ENCODE data around the gene SYNGAP1. TPM values are rescaled to one million over a fixed set of nuclear protein-coding genes. Genes with fewer than 3 reads are reported as not detected.

Gene SYNGAP1
- total and polyA plus RNA-seq, 9 of the 15 experiments (the other 6 are each of a cell fraction or from before 2014, with no cell fraction given): 0.01 to 22.8 (median 3.2) TPM

DNA sequence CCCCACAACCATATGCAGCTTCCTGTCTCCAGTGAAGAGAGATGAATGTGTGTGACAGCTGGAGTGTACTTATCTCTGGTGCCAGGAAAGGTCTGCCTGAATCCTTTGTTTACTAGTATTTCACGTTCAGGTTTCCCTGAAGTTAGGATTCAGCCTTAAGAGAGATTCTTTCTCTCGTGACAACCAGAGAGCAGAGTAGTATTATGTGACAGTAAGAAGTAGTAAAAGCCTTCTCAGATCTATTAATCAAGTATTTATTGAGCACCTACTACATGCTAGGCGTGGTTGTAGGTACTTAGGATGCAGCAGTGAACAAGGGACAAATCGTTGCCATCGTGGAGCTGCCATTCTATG is 27.3 kb upstream of the SYNGAP1 start (continued):
- TF ChIP-seq, protein P1, sequence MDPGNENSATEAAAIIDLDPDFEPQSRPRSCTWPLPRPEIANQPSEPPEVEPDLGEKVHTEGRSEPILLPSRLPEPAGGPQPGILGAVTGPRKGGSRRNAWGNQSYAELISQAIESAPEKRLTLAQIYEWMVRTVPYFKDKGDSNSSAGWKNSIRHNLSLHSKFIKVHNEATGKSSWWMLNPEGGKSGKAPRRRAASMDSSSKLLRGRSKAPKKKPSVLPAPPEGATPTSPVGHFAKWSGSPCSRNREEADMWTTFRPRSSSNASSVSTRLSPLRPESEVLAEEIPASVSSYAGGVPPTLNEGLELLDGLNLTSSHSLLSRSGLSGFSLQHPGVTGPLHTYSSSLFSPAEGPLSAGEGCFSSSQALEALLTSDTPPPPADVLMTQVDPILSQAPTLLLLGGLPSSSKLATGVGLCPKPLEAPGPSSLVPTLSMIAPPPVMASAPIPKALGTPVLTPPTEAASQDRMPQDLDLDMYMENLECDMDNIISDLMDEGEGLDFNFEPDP (CRISPR knock-in tag; IDR thresholded peaks at IDR 0.05): no peak
- TF ChIP-seq LEF1 (IDR thresholded peaks at IDR 0.05) (0 out of 2 replicates have a peak, but pooled peaks have one; percentile 33), RBM39 (optimal IDR thresholded peaks at IDR 0.05; ENCODE audit: low read depth, low read length) (no peak), FOXK2 (conservative IDR thresholded peaks at IDR 0.05 in 1 of 2, IDR thresholded peaks at IDR 0.05 in 1 of 2; ENCODE audit: low read depth in 2 of 2) (peak; percentile 78 to 85; a peak in 3 of 4 replicates), RFX5 (IDR thresholded peaks at IDR 0.05; ENCODE audit: low read depth, low read length) (no peak), TAL1 (IDR thresholded peaks at IDR 0.05) (no peak), HDAC1 (IDR thresholded peaks at IDR 0.05) (peak in 1 of 2 experiments; percentile 72; a peak in 1 of 4 replicates), CBX8 (IDR thresholded peaks at IDR 0.05; ENCODE audit: borderline replicate concordance, extremely low read depth, low read depth, low read length, poor library complexity, severe bottlenecking) (no peak), HDAC2 (IDR thresholded peaks at IDR 0.05) (0 out of 2 replicates have a peak, but pooled peaks have one; percentile 54), ELF2 (CRISPR knock-in tag; IDR thresholded peaks at IDR 0.05) (no peak)
- TF ChIP-seq, protein P2, sequence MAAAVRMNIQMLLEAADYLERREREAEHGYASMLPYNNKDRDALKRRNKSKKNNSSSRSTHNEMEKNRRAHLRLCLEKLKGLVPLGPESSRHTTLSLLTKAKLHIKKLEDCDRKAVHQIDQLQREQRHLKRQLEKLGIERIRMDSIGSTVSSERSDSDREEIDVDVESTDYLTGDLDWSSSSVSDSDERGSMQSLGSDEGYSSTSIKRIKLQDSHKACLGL (CRISPR knock-in tag; IDR thresholded peaks at IDR 0.05; ENCODE audit: borderline replicate concordance, poor library complexity, severe bottlenecking): no peak
- TF ChIP-seq, protein P3, sequence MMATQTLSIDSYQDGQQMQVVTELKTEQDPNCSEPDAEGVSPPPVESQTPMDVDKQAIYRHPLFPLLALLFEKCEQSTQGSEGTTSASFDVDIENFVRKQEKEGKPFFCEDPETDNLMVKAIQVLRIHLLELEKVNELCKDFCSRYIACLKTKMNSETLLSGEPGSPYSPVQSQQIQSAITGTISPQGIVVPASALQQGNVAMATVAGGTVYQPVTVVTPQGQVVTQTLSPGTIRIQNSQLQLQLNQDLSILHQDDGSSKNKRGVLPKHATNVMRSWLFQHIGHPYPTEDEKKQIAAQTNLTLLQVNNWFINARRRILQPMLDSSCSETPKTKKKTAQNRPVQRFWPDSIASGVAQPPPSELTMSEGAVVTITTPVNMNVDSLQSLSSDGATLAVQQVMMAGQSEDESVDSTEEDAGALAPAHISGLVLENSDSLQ (IDR thresholded peaks at IDR 0.05): peak; percentile 71
- TF ChIP-seq, protein P4, sequence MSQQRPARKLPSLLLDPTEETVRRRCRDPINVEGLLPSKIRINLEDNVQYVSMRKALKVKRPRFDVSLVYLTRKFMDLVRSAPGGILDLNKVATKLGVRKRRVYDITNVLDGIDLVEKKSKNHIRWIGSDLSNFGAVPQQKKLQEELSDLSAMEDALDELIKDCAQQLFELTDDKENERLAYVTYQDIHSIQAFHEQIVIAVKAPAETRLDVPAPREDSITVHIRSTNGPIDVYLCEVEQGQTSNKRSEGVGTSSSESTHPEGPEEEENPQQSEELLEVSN (IDR thresholded peaks at IDR 0.05; ENCODE audit: borderline replicate concordance in 1 of 2, extremely low read depth in 1 of 2, insufficient read depth in 1 of 2, insufficient read length in 1 of 2, low read depth in 1 of 2, low read length in 1 of 2, poor library complexity in 1 of 2, severe bottlenecking in 1 of 2): no peak
